Activated CD4-positive, alpha-beta T cell treated with anti-CD3 and anti-CD28 coated beads for 36 hours (primary cell): ENCODE results near the gene IL20RA. TPM values are rescaled to one million over a fixed set of nuclear protein-coding genes. Genes with fewer than 3 reads are reported as not detected.

Experiments used
- ATAC-seq: fragments of 200-7000 bp; cut with Tn5 transposase; one replicate; pipeline ENCODE4 v1.10.0; 2021; ENCODE audit warnings: mild to moderate bottlenecking, moderate library complexity
- CTCF ChIA-PET: fragments of 350-600 bp; sonication (Branson Sonifier 250); formaldehyde crosslinking; loops from one replicate; lab custom pipeline; 2021; ENCODE audit warnings: antibody characterized with exemption; lab: Charles Lee
- POLR2A ChIA-PET: fragments of 350-600 bp; sonication (Branson Sonifier 250); formaldehyde crosslinking; loops from one replicate; lab custom pipeline; 2021; ENCODE audit warnings: antibody characterized with exemption, inconsistent platforms; lab: Charles Lee
- DNase-seq: peaks from one replicate; pipeline ENCODE4 v3.0.0-alpha.2; 2020
- H3K27ac Mint-ChIP-seq: one replicate; pipeline ENCODE4 v1.8.0; 2021; ENCODE audit warnings: mixed read lengths
- H3K27me3 Mint-ChIP-seq: one replicate; pipeline ENCODE4 v1.8.0; 2021; ENCODE audit warnings: mixed read lengths
- H3K36me3 Mint-ChIP-seq: one replicate; pipeline ENCODE4 v1.8.0; 2021; ENCODE audit warnings: low read depth, mixed read lengths
- H3K4me1 Mint-ChIP-seq: one replicate; pipeline ENCODE4 v1.8.0; 2021; ENCODE audit warnings: mixed read lengths
- H3K4me3 Mint-ChIP-seq: one replicate; pipeline ENCODE4 v1.8.0; 2021; ENCODE audit warnings: mild to moderate bottlenecking, moderate library complexity, mixed read lengths
- H3K9me3 Mint-ChIP-seq: one replicate; pipeline ENCODE4 v1.8.0; 2021; ENCODE audit warnings: low read depth, mixed read lengths
- intact Hi-C, 2 experiments: fragments of 100-400 bp; cut with DNase I in 1 of 2; cut with micrococcal nuclease in 1 of 2; formaldehyde crosslinking; loops; one replicate each; pipeline versions ENCODE4 v1.14.2 to v1.15.1; 2022 to 2024; cut with DNase I, micrococcal nuclease
- total RNA-seq, 2 experiments: library from RNA; stranded (reverse); gene quantifications; one replicate each; pipeline ENCODE4 v1.2.3, GENCODE V29; 2021

The IL20RA gene
- total RNA-seq, 2 experiments from 2014 or later = not detected

- H3K4me1 Mint-ChIP-seq = no peaks in the 10 kb centered on the region
- no peak overlapping the region for H3K4me3 Mint-ChIP-seq
- no peak for DNase-seq
- ATAC-seq = no peak
- H3K36me3 Mint-ChIP-seq = no peaks in the 10 kb centered on the region
- POLR2A ChIA-PET = no interaction called here
- no peaks in the 10 kb centered on the region for H3K9me3 Mint-ChIP-seq
- H3K27ac Mint-ChIP-seq = no peak overlapping the region
- CTCF ChIA-PET = interaction anchor here (0.8 kb wide), 1 partner anchor 26 kb away, joined by 3 read pairs; no protein-coding TSS in a partner anchor
- peaks cover 43% of the 10 kb centered on the region for H3K27me3 Mint-ChIP-seq
- intact Hi-C loops = no loop called here
These were observed 25.1 kb downstream of the IL20RA start for GRCh38 chr6:137019476-137020272.

GRCh38 chr6:137017081-137017480 is 27.7 kb downstream of the IL20RA start:
- Mint-ChIP-seq H3K27ac (no peak overlapping the region), H3K36me3 (no peaks in the 10 kb centered on the region), H3K27me3 (peaks cover 37% of the 10 kb centered on the region), H3K9me3 (no peaks in the 10 kb centered on the region), H3K4me1 (no peaks in the 10 kb centered on the region), H3K4me3 (no peak overlapping the region)
- ChIA-PET CTCF (interaction anchor here (1.2 kb wide), 1 partner anchor 8 kb away, joined by 4 read pairs; no protein-coding TSS in a partner anchor), POLR2A (no interaction called here)
- DNase-seq (no peak), ATAC-seq (no peak)
- intact Hi-C loops = no loop called here

- ChIA-PET POLR2A (no interaction called here), CTCF (interaction anchor here (1.2 kb wide), 1 partner anchor 9 kb away, joined by 4 read pairs; no protein-coding TSS in a partner anchor)
- H3K36me3 Mint-ChIP-seq = no peaks in the 10 kb centered on the region
- ATAC-seq (no peak), DNase-seq (no peak)
- intact Hi-C loops = no loop called here
- no peaks in the 10 kb centered on the region for H3K4me1 Mint-ChIP-seq
- H3K4me3 Mint-ChIP-seq = no peak overlapping the region
- peaks cover 40% of the 10 kb centered on the region for H3K27me3 Mint-ChIP-seq
- no peak overlapping the region for H3K27ac Mint-ChIP-seq
- H3K9me3 Mint-ChIP-seq = no peaks in the 10 kb centered on the region
These were observed 28.4 kb downstream of the IL20RA start for GRCh38 chr6:137016356-137016755.

GRCh38 chr6:137015943-137016342 is 28.8 kb downstream of the IL20RA start:
- Mint-ChIP-seq H3K9me3 (no peaks in the 10 kb centered on the region), H3K27ac (no peak overlapping the region), H3K4me3 (no peak overlapping the region), H3K36me3 (no peaks in the 10 kb centered on the region), H3K4me1 (no peaks in the 10 kb centered on the region), H3K27me3 (peaks cover 36% of the 10 kb centered on the region)
- no peak for DNase-seq
- POLR2A ChIA-PET = no interaction called here
- ATAC-seq = no peak
- intact Hi-C loops = no loop called here
- CTCF ChIA-PET = interaction anchor here (1.2 kb wide), 1 partner anchor 9 kb away, joined by 4 read pairs; no protein-coding TSS in a partner anchor

DNA sequence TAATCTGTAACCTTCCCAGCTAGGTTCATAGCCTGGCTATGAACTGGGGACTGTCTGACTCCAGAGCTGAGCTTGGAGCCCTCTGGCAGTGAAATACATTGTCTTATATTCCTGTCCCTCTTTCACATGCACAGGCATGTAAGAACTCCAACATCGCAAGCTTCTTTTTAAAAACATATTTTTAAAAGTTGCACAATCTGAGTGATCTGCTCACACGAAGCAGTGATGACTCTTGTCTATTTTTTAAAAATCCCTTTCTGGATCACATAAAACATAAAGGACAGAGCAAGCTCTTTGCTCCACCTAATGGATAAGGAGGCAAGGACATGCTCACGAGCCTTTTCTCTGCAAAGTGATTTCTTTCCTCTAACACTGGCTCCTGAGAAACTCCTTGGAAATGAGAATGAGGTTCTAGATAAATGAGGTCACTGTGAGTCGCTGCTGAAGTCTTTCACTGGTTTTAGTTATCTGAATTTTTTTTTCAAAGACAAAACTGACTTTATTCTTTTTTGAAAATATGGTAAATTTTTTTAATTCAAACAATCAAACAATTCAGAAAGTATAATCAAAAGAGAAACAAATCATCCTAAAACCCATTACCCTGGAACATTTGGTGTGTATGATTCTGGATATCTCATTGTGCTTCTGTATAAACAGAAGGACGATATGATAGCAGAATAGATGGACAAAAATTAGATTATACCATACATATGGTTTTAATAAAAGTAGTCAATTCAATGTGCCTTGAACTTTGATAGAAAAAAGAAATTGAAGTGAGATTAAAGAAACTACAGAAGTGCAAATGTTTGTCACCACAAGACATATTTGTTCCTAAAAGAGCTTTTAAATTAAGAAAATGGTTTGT is 30.8 kb downstream of the IL20RA start:
- ATAC-seq (no peak), DNase-seq (no peak)
- H3K4me3 Mint-ChIP-seq = no peak overlapping the region
- H3K36me3 Mint-ChIP-seq = no peaks in the 10 kb centered on the region
- H3K27ac Mint-ChIP-seq = no peak overlapping the region
- peaks cover 41% of the 10 kb centered on the region for H3K27me3 Mint-ChIP-seq
- ChIA-PET POLR2A (interaction anchor here (0.6 kb wide), 1 partner anchor 1965 kb away, joined by 4 read pairs; no protein-coding TSS in a partner anchor), CTCF (interaction anchor here (0.7 to 1.5 kb wide), 3 partner anchors 9 to 367 kb away, joined by 3 to 4 read pairs (median 4); no protein-coding TSS in a partner anchor)
- H3K4me1 Mint-ChIP-seq = no peaks in the 10 kb centered on the region
- intact Hi-C loops = no loop called here
- H3K9me3 Mint-ChIP-seq = no peaks in the 10 kb centered on the region

GRCh38 chr6:137013031-137013430 is 31.7 kb downstream of the IL20RA start:
- Mint-ChIP-seq H3K4me1 (no peaks in the 10 kb centered on the region), H3K4me3 (no peak overlapping the region), H3K36me3 (no peaks in the 10 kb centered on the region), H3K27ac (no peak overlapping the region), H3K27me3 (peaks cover 40% of the 10 kb centered on the region), H3K9me3 (no peaks in the 10 kb centered on the region)
- CTCF ChIA-PET = interaction anchor here (0.5 to 1.5 kb wide), 3 partner anchors 8 to 368 kb away, joined by 3 to 4 read pairs (median 4); no protein-coding TSS in a partner anchor
- no peak for ATAC-seq
- POLR2A ChIA-PET = no interaction called here
- intact Hi-C loops = no loop called here
- DNase-seq = no peak

DNA sequence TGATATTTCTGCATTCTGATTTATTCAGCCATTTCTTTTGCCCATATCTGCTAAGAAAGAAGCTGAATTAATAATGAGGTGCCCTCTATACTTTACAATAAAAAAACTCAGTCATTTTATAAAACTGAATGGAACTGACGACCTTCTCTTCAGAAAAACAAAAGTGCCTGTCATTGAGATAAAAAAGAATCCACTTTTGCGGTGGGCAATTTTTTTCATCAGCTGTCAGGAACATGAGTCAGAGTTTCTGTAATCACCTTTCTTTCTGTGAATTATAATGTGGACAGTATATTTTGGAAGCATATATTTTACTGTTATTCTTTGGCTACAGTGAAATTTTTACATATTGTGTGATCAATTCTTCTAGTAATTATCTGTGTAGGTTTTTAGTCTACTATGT is 33.4 kb downstream of the IL20RA start:
- intact Hi-C loops = no loop called here
- POLR2A ChIA-PET = no interaction called here
- Mint-ChIP-seq H3K4me3 (no peak overlapping the region), H3K36me3 (no peaks in the 10 kb centered on the region), H3K4me1 (no peaks in the 10 kb centered on the region), H3K27me3 (peaks cover 42% of the 10 kb centered on the region), H3K9me3 (no peaks in the 10 kb centered on the region), H3K27ac (no peak overlapping the region)
- DNase-seq (no peak), ATAC-seq (no peak)
- CTCF ChIA-PET = no interaction called here

GRCh38 chr6:137010128-137010718 is 34.5 kb downstream of the IL20RA start:
- POLR2A ChIA-PET = no interaction called here
- Mint-ChIP-seq H3K4me3 (no peak overlapping the region), H3K9me3 (no peaks in the 10 kb centered on the region), H3K27me3 (peaks cover 33% of the 10 kb centered on the region), H3K4me1 (no peaks in the 10 kb centered on the region), H3K36me3 (no peaks in the 10 kb centered on the region), H3K27ac (no peak overlapping the region)
- intact Hi-C loops = no loop called here
- CTCF ChIA-PET = interaction anchor here (0.5 kb wide), 1 partner anchor 12 kb away, joined by 4 read pairs; no protein-coding TSS in a partner anchor
- ATAC-seq = no peak
- no peak for DNase-seq

DNA sequence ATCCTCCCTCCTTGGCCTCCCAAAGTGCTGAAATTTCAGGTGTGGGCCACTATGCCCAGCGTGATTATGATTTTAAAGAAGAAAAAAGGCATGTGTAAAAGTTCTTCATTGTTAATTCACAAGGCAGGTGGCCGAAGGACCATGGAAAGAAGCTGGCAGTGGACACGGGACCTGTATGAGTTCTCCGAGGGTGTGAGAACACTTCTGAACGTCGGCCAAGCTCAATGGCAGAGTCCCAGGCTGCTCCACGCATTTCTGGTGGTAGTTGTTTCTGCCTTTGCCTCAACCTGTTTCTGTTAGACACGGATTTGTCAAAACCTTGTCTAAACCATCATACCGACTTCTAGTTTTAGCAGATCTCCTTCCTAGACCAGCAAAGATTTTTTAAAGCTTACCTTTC is 36.6 kb downstream of the IL20RA start:
- no peak for ATAC-seq
- H3K27ac Mint-ChIP-seq = no peak overlapping the region
- H3K9me3 Mint-ChIP-seq = no peaks in the 10 kb centered on the region
- H3K4me1 Mint-ChIP-seq = no peaks in the 10 kb centered on the region
- H3K27me3 Mint-ChIP-seq = peaks cover 30% of the 10 kb centered on the region
- CTCF ChIA-PET = no interaction called here
- no peaks in the 10 kb centered on the region for H3K36me3 Mint-ChIP-seq
- POLR2A ChIA-PET = no interaction called here
- intact Hi-C loops = no loop called here
- DNase-seq = no peak
- no peak overlapping the region for H3K4me3 Mint-ChIP-seq

GRCh38 chr6:137006056-137006455 is 38.7 kb downstream of the IL20RA start:
- CTCF ChIA-PET = interaction anchor here (0.6 kb wide), 1 partner anchor 115 kb away, joined by 4 read pairs; no protein-coding TSS in a partner anchor
- H3K27me3 Mint-ChIP-seq = peaks cover 19% of the 10 kb centered on the region
- DNase-seq = no peak
- intact Hi-C loops = no loop called here
- no peak overlapping the region for H3K4me3 Mint-ChIP-seq
- H3K9me3 Mint-ChIP-seq = no peaks in the 10 kb centered on the region
- H3K36me3 Mint-ChIP-seq = no peaks in the 10 kb centered on the region
- no peak overlapping the region for H3K27ac Mint-ChIP-seq
- POLR2A ChIA-PET = no interaction called here
- no peak for ATAC-seq
- no peaks in the 10 kb centered on the region for H3K4me1 Mint-ChIP-seq

GRCh38 chr6:137005073-137005472 is 39.7 kb downstream of the IL20RA start:
- H3K27me3 Mint-ChIP-seq = peaks cover 16% of the 10 kb centered on the region
- no peaks in the 10 kb centered on the region for H3K9me3 Mint-ChIP-seq
- intact Hi-C loops = no loop called here
- no peaks in the 10 kb centered on the region for H3K4me1 Mint-ChIP-seq
- no peak for DNase-seq
- ChIA-PET POLR2A (no interaction called here), CTCF (interaction anchor here (0.6 to 1.2 kb wide), 2 partner anchors 8 to 209 kb away, joined by 4 read pairs; no protein-coding TSS in a partner anchor)
- ATAC-seq = no peak
- no peak overlapping the region for H3K4me3 Mint-ChIP-seq
- H3K27ac Mint-ChIP-seq = no peak overlapping the region
- no peaks in the 10 kb centered on the region for H3K36me3 Mint-ChIP-seq
